Natural killer cell (primary cell): ENCODE results near the gene BPIFA1. TPM values are rescaled to one million over a fixed set of nuclear protein-coding genes. Genes with fewer than 3 reads are reported as not detected.

ENCODE experiments used
- ATAC-seq, 3 donors: fragments of 150-1000 bp in 2 of 3; fragments of 200-7000 bp in 1 of 3; cut with Tn5 transposase; 1 replicate in 1 of 3; 2 replicates in 2 of 3; pipeline ENCODE4 v1.10.0; 2021; ENCODE audit warnings: mild to moderate bottlenecking in 2 of 3, moderate library complexity in 2 of 3
- DNase-seq, 2 donors: peaks; one replicate each; pipeline versions ENCODE4 v3.0.0 to v3.0.0-alpha.2; 2013 to 2021; ENCODE audit warnings: mixed read lengths in 1 of 2
- H3K27ac ChIP-seq: one replicate; pipeline ENCODE4 v1.5.1; 2013; ENCODE audit warnings: mild to moderate bottlenecking, low read length
- H3K27me3 ChIP-seq: one replicate; pipeline ENCODE4 v1.6.1; 2013; ENCODE audit warnings: low read length; ENCODE audit not compliant: control insufficient read depth, insufficient read depth
- H3K36me3 ChIP-seq: one replicate; pipeline ENCODE4 v1.6.1; 2013; ENCODE audit warnings: low read length; ENCODE audit not compliant: control insufficient read depth, insufficient read depth
- H3K4me1 ChIP-seq: one replicate; pipeline ENCODE4 v1.6.1; 2013; ENCODE audit warnings: low read length; ENCODE audit not compliant: control insufficient read depth, insufficient read depth
- H3K4me3 ChIP-seq: one replicate; pipeline ENCODE4 v1.5.1; 2013; ENCODE audit warnings: low read length
- H3K9me3 ChIP-seq: one replicate; pipeline ENCODE4 v1.6.1; 2013; ENCODE audit warnings: low read length; ENCODE audit not compliant: control insufficient read depth, insufficient read depth
- H3K27ac Mint-ChIP-seq, 2 donors: one replicate each; pipeline ENCODE4 v1.8.0; 2022; ENCODE audit warnings: mild to moderate bottlenecking in 2 of 2, mixed read lengths in 2 of 2, moderate library complexity in 1 of 2
- H3K27me3 Mint-ChIP-seq, 2 donors: one replicate each; pipeline ENCODE4 v1.8.0; 2022; ENCODE audit warnings: low read depth in 2 of 2, mixed read lengths in 2 of 2
- H3K36me3 Mint-ChIP-seq: one replicate; pipeline ENCODE4 v1.8.0; 2022; ENCODE audit warnings: mixed read lengths
- H3K4me1 Mint-ChIP-seq, 2 donors: one replicate each; pipeline ENCODE4 v1.8.0; 2022; ENCODE audit warnings: mixed read lengths in 2 of 2
- H3K4me3 Mint-ChIP-seq: one replicate; pipeline ENCODE4 v1.8.0; 2022; ENCODE audit warnings: mild to moderate bottlenecking, moderate library complexity, mixed read lengths
- H3K9me3 Mint-ChIP-seq, 2 donors: one replicate each; pipeline ENCODE4 v1.8.0; 2022; ENCODE audit warnings: mixed read lengths in 2 of 2
- WGBS: methylation state at CpG from one replicate; pipeline ENCODE4 v1.1.7; 2013; ENCODE audit warnings: missing lambda C conversion rate; ENCODE audit not compliant: insufficient coverage; 5-methylcytosine and 5-hydroxymethylcytosine counted together
- intact Hi-C: fragments of 100-400 bp; cut with micrococcal nuclease; formaldehyde crosslinking; loops from one replicate; pipeline ENCODE4 v1.14.2; 2022
- total RNA-seq, 4 donors: library from RNA; stranded (reverse); fragments of 120-200 nt in 1 of 4; gene quantifications; one replicate each; pipeline versions ENCODE4 v1.2.3 to v1.2.4, GENCODE V29; 2013 to 2022
- TF ChIP-seq, protein P1 (sequence below): fragments of 200-600 bp; IDR thresholded peaks from one replicate; pipeline ENCODE4 v1.8.0; 2022; ENCODE audit warnings: antibody characterized with exemption

Gene BPIFA1
- total RNA-seq, 3 donors from 2014 or later (not counting 1 experiment from before 2014, with no cell fraction given), result not detected

DNA sequence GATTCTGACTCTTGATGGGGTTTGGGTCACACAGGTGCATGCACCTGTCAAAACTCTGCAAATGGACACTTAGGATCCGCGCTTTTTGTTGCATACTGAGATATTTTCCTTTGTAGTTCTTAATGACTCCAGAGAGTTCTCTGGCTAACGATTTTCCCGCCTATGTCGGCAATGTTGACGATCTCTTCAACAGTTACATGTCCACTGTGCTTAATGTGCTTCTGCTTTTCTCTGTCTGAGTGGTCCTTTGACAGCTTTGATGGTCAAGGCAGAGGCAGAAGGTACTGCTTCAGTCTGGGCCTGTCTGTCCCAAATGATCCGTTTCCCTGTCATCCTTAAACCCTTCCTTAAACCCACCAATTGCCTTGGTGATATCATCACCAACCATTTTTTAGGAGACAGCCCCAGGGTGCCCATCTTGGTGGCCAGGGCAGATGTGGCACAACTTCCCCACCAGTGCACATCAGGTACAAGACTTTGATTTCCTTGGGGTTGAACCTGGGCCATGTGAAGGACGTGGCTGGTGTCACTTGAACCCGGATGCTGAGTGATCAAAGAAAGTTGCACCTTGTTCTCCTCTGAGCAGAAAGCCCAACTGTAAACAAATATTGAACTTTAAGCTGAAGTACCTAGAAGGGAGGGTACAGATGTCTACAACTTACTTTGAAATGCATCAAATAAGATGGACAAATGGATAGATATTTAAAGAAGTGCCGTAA is 36.5 kb downstream of the BPIFA1 start:
- Histone ChIP-seq H3K4me1 (no peaks in the 10 kb centered on the region), H3K4me3 (no peak overlapping the region), H3K9me3 (no peaks in the 10 kb centered on the region), H3K27ac (no peak overlapping the region), H3K36me3 (no peaks in the 10 kb centered on the region), H3K27me3 (no peaks in the 10 kb centered on the region)
- no peak for DNase-seq
- no peak overlapping the region for H3K27ac Mint-ChIP-seq
- H3K4me3 Mint-ChIP-seq, result no peak overlapping the region
- H3K4me1 Mint-ChIP-seq, result peaks cover 0 to 7% of the 10 kb centered on the region in 2 donors
- intact Hi-C loops, result no loop called here
- H3K9me3 Mint-ChIP-seq, result no peaks in the 10 kb centered on the region
- H3K36me3 Mint-ChIP-seq, result no peaks in the 10 kb centered on the region
- WGBS, result 89% methylated on average over 10 of the region's 10 CpGs
- peaks cover 19 to 29% of the 10 kb centered on the region in 2 donors for H3K27me3 Mint-ChIP-seq
- TF ChIP-seq, protein P1, sequence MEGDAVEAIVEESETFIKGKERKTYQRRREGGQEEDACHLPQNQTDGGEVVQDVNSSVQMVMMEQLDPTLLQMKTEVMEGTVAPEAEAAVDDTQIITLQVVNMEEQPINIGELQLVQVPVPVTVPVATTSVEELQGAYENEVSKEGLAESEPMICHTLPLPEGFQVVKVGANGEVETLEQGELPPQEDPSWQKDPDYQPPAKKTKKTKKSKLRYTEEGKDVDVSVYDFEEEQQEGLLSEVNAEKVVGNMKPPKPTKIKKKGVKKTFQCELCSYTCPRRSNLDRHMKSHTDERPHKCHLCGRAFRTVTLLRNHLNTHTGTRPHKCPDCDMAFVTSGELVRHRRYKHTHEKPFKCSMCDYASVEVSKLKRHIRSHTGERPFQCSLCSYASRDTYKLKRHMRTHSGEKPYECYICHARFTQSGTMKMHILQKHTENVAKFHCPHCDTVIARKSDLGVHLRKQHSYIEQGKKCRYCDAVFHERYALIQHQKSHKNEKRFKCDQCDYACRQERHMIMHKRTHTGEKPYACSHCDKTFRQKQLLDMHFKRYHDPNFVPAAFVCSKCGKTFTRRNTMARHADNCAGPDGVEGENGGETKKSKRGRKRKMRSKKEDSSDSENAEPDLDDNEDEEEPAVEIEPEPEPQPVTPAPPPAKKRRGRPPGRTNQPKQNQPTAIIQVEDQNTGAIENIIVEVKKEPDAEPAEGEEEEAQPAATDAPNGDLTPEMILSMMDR, result no peak
- ATAC-seq, result no peak

DNA sequence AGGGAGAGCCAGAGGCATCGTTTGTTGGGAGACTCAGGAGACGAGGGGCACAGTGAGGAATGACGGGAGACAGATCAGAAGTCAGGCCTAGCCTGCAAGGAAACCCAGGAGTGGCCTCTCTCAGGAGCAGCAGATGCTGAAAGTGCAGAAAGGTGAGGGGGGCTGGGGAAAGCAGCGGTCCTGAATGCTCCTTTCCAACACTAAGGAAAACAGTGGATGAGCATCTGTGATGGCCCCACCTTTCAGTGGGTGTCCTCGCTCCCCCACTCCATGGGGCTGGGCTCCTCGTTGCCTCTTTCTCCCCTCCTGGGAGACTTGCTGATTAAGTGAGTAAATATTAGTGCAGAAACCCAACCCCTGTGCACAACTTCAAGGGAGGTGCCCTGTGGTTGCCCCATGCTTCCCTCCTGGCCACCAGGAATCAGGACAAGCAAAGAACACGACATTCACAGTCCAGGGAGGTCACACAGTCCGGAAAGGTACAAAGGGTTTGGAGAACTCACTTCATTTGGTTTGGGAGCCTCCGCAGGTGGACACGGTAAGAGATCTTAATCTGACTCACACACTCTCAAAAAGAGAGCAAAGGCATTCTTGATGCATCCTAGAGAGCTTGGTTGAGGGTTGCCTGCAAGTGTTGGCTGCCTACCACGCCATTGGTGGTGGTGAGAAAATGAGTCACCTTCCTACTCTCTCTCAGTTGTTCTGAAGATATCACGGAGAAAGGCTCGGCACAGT is 37.5 kb downstream of the BPIFA1 start:
- H3K9me3 Mint-ChIP-seq, result no peaks in the 10 kb centered on the region
- H3K4me1 ChIP-seq, result no peaks in the 10 kb centered on the region
- TF ChIP-seq, protein P1, result no peak
- H3K36me3 Mint-ChIP-seq, result no peaks in the 10 kb centered on the region
- H3K4me3 Mint-ChIP-seq, result no peak overlapping the region
- DNase-seq (no peak), ATAC-seq (no peak)
- no peak overlapping the region for H3K27ac ChIP-seq
- H3K36me3 ChIP-seq, result no peaks in the 10 kb centered on the region
- peaks cover 16 to 29% of the 10 kb centered on the region in 2 donors for H3K27me3 Mint-ChIP-seq
- no peaks in the 10 kb centered on the region for H3K4me1 Mint-ChIP-seq
- H3K27me3 ChIP-seq, result no peaks in the 10 kb centered on the region
- 68% methylated on average over 10 of the region's 13 CpGs for WGBS
- H3K4me3 ChIP-seq, result no peak overlapping the region
- intact Hi-C loops, result no loop called here
- H3K27ac Mint-ChIP-seq, result no peak overlapping the region
- no peaks in the 10 kb centered on the region for H3K9me3 ChIP-seq

DNA sequence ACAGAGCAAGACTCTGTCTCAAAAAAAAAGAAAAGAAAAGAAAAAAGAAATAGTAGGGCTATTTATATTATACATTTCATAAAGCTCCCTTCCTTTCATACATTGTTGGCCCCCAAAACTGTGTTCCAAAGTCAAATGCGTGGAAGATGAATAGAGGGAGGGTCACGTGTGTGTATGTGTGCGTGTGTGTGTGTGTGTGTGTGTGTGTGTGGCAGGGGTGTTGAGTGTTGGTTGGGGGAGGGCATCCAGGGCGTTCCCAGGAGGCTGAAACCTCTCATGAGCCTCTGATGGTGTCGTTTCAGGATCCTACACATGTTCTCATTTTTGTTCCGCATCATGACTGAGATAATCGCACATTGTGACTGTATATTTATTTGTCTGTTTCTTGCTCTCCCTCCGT is 39.4 kb downstream of the BPIFA1 start:
- Histone ChIP-seq H3K4me3 (no peak overlapping the region), H3K36me3 (no peaks in the 10 kb centered on the region), H3K4me1 (no peaks in the 10 kb centered on the region), H3K27ac (no peak overlapping the region), H3K27me3 (no peaks in the 10 kb centered on the region), H3K9me3 (no peaks in the 10 kb centered on the region)
- no peak overlapping the region for H3K4me3 Mint-ChIP-seq
- intact Hi-C loops, result no loop called here
- H3K36me3 Mint-ChIP-seq, result no peaks in the 10 kb centered on the region
- ATAC-seq (no peak), DNase-seq (no peak)
- H3K9me3 Mint-ChIP-seq, result no peaks in the 10 kb centered on the region
- peaks cover 18 to 23% of the 10 kb centered on the region in 2 donors for H3K27me3 Mint-ChIP-seq
- H3K27ac Mint-ChIP-seq, result no peak overlapping the region
- WGBS, result 73% methylated on average over 8 of the region's 8 CpGs
- H3K4me1 Mint-ChIP-seq, result no peaks in the 10 kb centered on the region
- TF ChIP-seq, protein P1, result no peak
